Stimulated activated CD8-positive, alpha-beta memory T cell treated with anti-CD3 and anti-CD28 coated beads, Interleukin-12 subunit alpha, Interleukin-12 subunit beta, amount 100 ng/mL, for 4 hours (primary cell): ENCODE data around the gene COL4A6.

ENCODE experiments used
- DNase-seq: peaks from one replicate; pipeline ENCODE4 v3.0.0-alpha.2; 2020; ENCODE audit warnings: low read depth

The COL4A6 gene

DNA sequence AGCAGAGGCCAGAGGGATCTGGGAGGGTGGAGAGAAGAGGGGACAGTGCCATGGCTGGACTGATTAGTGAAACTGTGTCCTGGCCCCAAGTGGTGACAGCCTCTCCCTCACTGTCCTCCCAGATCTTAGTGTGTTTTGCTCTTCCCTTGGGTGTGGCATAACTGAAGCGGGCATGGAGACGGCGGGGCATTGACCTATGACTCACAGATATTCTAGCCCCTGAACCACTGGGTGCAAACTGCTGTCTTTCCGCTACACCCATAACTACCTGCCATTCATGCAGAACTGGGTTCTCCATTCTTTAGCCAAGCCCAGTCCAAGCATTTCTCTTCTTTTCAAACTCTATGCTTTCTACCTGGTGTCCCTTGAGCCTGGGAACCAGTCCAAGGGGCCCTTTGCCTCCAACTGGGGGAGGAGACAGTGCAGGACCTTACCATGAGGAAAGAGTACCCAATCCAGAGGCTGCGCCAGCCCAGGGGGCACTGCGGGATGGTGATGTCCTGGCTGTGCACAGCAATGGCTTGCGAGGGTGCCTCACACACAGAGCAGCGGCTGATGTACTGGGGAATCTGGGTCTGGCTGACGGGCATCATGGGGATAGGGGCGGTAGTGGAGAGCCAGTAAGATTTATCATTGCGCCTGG, 279.1 kb downstream of the COL4A6 start:
- DNase-seq = no peak

DNA sequence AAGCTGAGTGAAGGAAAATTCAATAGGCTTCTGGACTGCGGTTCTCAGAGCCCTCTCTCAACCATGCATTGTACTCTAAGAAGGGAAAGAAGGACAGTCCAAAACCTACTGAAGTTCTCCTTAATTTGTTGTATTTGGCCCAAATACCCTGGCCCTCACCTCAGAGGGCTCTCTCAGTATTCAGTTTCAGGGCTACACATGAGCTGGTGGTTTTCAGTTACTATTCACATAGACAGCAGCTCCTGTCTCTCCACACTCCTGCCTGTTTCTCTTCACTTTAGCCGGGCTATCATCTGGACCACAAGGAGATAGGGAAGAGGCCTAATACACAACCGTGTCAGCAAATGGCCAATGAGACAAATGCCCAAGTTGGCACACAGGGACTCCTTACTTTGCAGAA, 280.6 kb downstream of the COL4A6 start:
- DNase-seq = no peak

DNA sequence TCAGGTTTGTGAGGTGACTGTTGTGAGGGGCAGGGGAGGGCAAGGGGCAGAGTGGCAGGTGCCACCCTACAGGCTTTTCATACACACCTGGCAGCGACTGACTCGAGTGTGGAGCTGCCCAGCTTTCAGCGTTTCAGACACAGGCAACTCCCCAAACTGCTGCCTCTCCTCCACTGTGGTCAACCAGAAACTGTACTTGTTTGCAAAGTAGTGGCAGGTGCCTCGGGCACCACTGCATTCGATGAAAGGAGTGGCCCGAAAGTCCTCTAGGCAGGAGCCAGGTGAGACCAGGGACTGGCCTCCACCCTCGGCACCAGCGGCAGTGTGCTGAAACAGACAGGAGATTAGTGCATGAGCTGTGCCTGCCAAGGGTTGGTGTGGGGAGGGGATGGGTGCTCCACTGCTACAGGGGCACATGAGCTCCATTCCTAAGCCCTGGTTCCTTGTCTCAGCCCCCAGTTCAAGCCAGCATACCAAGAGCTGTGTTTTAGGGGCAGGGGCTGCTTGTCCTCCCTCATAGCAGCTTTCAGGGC, 281.2 kb downstream of the COL4A6 start:
- no peak for DNase-seq

DNA sequence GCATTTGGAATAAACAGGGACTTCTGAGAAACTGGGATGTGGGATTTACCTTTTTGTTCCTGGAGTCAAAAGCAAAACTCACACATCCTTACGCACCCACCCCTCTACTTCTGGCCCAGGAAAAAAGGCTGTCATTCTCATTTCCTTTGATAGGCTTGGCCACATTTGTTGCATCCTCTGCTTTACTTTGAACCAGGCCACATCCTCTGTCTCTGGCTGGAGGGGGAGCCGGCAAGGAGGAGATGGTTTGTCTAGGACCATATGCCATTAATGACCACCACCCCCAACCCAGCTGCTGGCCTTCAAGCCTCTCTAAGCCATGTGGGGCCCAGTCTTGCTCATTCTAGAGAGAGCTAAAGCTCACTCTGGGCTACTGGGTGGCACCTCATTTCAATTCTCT, 282.1 kb downstream of the COL4A6 start:
- no peak for DNase-seq

DNA sequence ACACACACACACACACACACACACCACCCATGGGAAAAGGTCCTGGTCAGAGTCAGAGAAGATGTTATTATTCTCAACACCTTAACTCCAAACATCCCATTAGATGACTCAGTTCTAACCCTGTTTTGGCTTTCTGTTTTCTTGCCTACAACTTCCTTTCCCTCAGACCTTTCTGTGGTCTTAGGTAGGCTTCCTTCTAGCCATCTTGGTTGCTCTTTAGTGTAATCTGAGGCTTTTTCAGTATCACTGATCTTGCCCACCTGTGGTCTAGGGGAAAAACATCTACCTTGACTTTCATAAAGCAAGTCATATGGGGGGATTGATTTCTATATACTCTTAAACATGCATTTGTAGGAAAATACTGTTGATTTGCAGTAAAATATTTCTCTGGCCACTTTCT, 289.7 kb downstream of the COL4A6 start:
- DNase-seq = no peak

DNA sequence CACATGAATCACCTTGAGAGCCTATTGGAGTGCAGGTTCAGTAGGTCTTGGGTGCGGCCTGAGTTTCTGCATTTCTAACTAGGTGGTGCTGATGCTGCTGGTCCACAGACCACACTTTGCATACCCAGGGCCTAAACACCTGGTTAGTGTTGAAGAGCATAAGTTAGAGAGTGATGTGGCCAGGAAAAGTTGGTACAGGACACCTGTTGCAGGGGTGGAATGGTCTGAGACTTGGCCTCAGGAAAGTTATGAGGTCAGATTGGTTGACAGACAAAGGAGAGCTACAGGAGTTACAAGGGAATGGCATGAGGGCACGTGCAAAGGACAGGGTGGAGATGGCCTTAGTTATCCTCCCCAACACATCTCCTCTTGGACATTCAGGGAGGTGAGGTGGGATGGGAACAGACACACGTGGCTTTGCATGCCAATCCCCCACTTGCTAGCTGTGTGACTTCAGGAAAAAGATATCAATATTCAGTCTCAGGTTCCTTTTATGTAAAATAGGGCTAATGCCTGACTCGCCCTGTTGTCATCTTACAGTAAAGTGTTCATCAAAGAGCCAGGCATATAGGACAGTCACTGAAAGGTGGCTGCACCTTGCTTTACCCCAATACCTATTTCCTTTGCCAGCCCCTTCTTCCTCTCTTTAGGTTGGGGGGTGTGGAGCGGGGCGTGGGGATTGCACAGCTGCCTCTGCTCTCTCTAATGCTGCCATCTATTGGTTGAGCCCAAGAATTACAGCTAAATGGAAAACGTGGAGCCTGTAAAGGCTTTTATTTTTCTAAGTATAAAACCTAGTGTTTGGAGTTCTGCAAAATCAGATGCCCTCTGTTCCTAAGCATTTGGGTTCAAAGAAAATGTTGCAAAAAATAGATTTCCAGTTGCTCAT, 299.2 kb downstream of the COL4A6 start:
- no peak for DNase-seq

DNA sequence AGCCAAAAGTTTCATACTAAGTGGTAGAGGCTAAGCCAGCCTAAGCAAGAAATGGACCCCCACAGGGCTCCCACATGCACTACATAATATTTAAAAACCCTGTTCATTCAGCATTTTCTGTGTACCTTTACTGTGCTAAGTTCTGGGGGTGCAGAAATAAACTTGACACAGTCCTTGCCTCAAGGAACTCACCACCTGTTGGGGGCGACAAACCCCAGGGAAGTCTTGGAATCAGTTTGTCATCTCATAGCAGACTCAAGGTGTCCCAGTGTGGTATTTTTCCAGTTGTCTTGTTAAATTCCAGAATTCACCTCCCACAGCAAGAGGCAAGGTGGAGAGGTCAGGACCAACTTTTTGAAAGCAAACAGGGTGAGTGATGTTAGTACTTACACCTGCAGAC, 303.5 kb downstream of the COL4A6 start:
- DNase-seq = no peak

DNA sequence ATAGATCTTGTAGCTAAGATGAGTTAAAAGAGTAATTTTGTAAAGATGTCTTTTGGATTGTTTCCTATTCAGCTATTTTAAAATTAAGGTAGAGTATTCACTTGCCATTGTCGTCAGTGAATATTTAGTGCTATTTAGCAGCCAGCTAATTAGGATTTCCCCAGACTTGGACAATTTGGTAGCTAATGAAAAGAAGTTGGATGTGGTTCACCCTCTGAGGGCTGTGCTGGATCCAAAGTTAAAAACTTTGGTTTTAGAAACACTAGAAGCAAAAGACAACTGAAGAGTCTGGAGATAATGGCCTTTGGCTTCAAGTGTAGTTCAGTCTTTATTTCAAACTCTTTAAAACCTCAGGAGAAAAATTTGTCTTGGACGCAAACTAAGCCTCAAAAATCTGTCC, 305.3 kb downstream of the COL4A6 start:
- no peak for DNase-seq

DNA sequence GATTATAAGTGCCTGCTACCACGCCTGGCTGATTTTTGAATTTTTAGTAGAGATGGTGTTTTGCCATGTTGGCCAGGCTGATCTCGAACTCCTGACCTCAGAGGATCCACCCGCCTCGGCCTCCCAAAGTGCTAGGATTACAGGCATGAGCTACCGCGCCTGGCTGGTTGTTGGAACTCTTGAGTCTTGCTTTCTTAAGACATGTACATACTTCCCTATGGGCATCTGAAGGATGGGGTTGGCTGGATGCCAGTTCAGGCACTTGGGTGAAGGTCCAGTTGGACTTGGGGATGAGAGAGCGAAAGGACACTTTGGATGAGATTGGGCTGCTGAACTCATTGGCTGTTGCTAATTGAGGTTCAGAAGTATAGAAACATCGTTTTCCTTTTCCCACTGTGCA, 306.2 kb downstream of the COL4A6 start:
- DNase-seq = no peak

DNA sequence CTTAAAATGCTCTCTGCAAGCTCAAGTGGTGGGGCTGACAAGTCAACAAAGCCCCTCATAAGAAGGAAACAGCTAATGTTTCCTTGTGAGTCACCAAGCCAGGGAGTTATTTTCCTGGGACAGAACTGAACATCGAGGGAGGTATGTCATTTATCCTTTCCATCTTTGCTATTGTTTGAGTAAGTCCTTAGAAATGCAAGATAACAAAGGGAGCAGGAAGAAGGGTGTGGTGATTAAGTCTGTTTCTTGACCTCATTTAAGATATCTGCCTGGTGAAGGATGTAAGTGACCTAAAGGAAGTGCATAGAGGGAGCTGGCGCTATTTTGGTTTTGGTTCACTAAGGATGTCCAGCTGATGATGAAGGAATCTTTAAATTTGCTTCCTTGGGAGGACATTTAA, 306.8 kb downstream of the COL4A6 start:
- DNase-seq = no peak

DNA sequence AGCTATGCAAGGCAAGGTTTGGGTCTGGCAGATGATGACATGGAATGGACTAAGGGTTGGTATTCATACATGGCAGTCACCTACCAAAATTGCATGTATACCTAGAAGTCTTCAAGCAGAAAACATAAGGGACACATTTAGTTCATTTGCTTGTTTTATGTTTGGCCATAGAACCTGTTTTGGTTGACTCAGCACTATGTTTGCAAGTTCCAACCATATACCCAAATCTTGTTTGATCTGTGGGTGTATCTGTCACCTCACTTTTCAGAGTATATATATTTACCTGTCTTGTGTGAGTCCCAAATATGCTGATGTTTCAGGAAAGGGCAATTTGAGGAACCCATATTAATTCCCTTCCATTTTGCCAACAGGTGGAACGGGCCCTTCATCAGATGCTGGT, 307.3 kb downstream of the COL4A6 start:
- no peak for DNase-seq

DNA sequence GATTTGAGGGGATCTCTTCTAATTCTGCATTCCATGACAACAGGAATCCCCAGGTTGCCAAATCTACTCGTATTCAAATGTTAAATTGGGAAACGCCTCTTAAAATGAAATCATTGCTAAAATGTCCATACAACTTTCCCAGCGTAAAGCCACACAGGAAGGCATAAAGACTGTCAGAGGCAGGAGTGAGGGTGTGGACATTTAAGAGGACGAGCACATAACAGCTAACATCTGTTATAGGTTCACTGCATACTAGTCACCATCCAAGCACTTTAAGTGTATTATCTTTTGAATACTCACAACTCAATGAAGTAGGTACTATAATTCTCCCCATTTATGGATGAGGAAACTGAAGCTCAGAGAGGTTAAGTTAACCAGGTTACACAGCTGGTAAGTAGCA, 311.1 kb downstream of the COL4A6 start:
- DNase-seq = no peak

DNA sequence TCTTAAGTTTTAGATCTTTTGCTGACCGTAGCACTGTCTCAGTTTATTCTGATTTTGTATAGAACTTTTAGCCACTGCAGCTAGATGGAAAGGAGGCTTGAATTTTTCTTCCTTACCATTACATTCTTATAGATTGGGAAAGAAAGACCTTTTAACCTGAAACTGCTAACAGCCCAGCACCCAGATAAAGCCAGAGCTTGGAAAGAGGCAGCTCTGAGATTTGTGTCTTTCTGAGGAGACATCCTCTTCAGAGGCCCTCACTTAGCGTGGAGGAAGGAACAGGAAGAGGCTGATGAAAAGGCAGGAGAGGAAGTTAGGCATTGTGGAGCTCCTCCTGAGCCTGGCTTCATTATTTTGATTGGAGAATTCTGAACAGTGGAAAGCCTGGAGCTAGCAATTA, 311.6 kb downstream of the COL4A6 start:
- DNase-seq = no peak

DNA sequence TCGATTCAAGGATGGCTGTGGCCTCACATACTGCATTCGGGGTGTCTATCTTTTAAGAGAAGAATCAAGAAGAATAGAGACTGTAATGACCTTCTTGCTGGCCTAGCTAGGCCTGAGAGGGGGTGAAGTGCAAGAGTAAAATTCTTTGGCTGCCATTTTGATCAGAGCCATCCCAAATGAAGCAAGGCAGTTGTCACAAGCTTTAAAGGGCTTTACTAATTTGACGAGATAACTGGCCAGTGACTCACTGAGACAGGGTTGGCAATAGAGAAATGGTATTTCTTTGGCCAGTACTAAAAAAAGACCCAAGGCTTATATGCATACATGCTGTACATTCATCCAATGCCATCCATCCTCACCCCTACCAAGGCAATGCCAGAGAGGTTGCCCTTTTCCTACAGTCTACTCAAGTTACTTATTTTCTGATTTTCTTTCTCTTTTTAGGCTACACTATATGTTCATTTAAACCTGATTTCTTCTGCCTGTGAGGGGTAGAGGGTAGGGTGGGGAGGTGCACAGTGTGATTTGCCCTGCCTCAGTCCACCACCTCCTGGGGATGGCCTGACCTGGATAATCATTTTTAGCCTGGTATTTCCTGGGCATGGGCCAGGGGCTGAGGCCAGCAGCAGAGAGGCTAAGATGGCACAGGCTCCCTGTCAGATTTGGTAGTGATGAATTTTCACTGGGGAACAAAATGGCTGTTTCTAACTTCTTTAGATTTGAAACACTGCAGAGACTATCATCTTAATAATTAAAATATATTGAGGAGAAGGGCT, 314.4 kb downstream of the COL4A6 start:
- DNase-seq = no peak

DNA sequence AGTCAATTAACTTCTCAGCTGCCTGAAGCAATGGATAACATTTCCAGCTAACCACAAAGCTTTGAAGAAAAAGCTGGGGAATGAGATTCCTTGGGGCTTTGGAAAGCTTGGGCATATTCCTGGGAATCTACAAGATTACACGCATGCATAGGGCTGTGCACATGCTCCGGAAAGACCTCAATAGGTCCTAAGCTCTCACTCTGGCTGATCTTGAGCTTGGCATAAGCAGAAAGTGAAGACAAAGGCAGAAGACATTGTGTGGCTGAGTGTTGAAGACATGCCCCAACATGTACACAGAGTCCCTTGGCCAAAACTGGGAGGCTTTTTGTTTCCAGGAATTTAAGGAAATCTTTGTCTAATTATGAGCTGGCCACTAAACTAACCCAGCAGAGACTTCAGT, 315.5 kb downstream of the COL4A6 start:
- no peak for DNase-seq

DNA sequence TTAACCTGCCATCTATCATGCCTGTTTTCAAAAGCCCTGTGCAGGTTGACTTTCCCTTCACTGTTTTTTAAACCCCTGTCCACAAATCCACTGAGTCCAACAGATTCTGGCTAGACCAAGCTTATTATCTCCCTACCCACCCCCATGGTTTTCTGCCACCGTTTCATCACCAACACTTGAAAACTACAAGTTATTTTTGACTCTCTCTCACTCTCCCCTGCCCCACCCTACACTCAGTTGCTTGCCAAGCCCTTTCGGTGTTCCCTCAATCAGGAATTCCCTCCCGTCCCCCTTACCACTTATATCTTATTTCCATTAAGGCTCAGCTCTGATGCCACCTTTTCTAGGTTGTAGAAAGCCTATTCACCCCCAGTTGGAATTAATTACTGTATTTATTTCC, 316.9 kb downstream of the COL4A6 start:
- no peak for DNase-seq

DNA sequence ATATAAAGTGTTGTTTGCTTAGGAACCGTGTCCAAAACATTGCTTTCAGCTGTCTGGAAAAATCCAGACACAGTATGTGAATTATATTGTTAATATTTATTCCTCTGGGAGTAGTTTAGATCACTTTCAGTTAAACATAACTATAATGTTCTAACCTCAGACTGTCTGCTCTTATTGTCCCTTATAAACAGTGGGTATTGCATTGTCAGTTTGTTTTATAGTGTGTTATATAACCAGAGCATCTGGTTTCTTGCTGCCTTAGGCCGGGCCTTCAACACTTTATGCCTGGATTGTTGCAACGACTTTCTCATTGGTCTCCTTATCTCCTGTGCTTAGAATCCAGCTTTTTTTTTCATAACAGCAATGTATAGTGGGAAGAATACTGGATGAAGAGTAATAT, 320.2 kb downstream of the COL4A6 start:
- DNase-seq = no peak

DNA sequence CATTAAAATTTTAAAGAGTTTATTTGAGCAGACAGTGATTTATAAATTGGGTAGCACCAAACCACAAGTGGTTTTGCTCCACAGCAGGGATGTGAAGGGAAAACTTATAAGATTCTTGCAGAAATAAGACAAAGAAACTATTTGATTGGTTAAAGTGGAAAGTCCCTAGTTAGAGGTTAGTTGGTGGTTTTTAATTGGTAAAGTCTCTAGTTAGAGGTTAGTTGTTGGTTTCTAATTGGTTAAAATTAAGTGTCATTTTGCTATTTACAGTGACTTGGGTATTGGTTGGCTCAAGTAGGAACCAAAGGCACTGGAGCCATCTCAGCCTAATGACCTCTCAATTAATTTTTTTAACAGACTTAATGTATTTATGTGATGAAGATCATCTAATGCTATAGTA, 323.7 kb downstream of the COL4A6 start:
- no peak for DNase-seq
